Endodermal cell (in vitro differentiated cells): ENCODE data around the gene GJB2. TPM values are rescaled to one million over a fixed set of nuclear protein-coding genes. Genes with fewer than 3 reads are reported as not detected.
A peak's percentile ranks its signal among the peaks of the same experiment; 100 is the strongest.

Source experiments
- DNase-seq: peaks from one replicate; pipeline ENCODE4 v3.0.0-alpha.2; 2017
- H3K27ac ChIP-seq: 2 replicates; pipeline ENCODE4 v1.5.1; 2013; ENCODE audit warnings: mild to moderate bottlenecking, low read depth, low read length, moderate library complexity
- H3K27me3 ChIP-seq: 2 replicates; pipeline ENCODE4 v1.6.1; 2013; ENCODE audit warnings: mild to moderate bottlenecking, low read length, moderate library complexity; ENCODE audit not compliant: insufficient read depth, control insufficient read depth, poor library complexity, severe bottlenecking
- H3K36me3 ChIP-seq: 2 replicates; pipeline ENCODE4 v1.7.0; 2013; ENCODE audit warnings: mild to moderate bottlenecking, low read length, moderate library complexity; ENCODE audit not compliant: control insufficient read depth, insufficient read depth
- H3K4me1 ChIP-seq: one replicate; pipeline ENCODE4 v1.7.0; 2013; ENCODE audit warnings: low read length; ENCODE audit not compliant: control insufficient read depth, insufficient read depth
- H3K4me3 ChIP-seq: 2 replicates; pipeline ENCODE4 v1.5.1; 2013; ENCODE audit warnings: mild to moderate bottlenecking, low read length, moderate library complexity
- H3K9ac ChIP-seq: 2 replicates; pipeline ENCODE4 v1.6.1; 2013; ENCODE audit warnings: mild to moderate bottlenecking, low read length, moderate library complexity; ENCODE audit not compliant: poor library complexity, severe bottlenecking; ENCODE audit errors: extremely low read depth
- H3K9me3 ChIP-seq: 2 replicates; pipeline ENCODE4 v1.6.1; 2013; ENCODE audit warnings: mild to moderate bottlenecking, low read length, moderate library complexity; ENCODE audit not compliant: control insufficient read depth
- H3K27ac Mint-ChIP-seq: 2 replicates; pipeline ENCODE4 v1.8.0; 2020; ENCODE audit warnings: mixed read lengths
- H3K27me3 Mint-ChIP-seq: 2 replicates; pipeline ENCODE4 v1.8.0; 2021; ENCODE audit warnings: mild to moderate bottlenecking, mixed read lengths; ENCODE audit not compliant: insufficient read depth
- H3K36me3 Mint-ChIP-seq: 2 replicates; pipeline ENCODE4 v1.8.0; 2020; ENCODE audit warnings: low read depth, mixed read lengths
- H3K4me1 Mint-ChIP-seq: 2 replicates; pipeline ENCODE4 v1.8.0; 2020; ENCODE audit warnings: mixed read lengths
- H3K4me3 Mint-ChIP-seq: 2 replicates; pipeline ENCODE4 v1.8.0; 2020; ENCODE audit warnings: mild to moderate bottlenecking, moderate library complexity, mixed read lengths
- H3K9me3 Mint-ChIP-seq: 2 replicates; pipeline ENCODE4 v1.8.0; 2020; ENCODE audit warnings: mild to moderate bottlenecking, mixed read lengths
- WGBS, 2 experiments: methylation state at CpG; one replicate each; pipeline versions ENCODE4 v1.1.5 to v1.1.7; 2013; ENCODE audit warnings: missing lambda C conversion rate in 2 of 2, mixed read lengths in 1 of 2; ENCODE audit not compliant: insufficient coverage in 1 of 2, insufficient read length in 1 of 2; 5-methylcytosine and 5-hydroxymethylcytosine counted together
- total RNA-seq, 2 donors: library from RNA; stranded (reverse); fragmentation: NEBNext Ultra II Directional in 1 of 2; extraction: Animal tissue kit (Norgen Biotek cat#: 25700) in 1 of 2; gene quantifications; 2 replicates in 1 of 2; 3 replicates in 1 of 2; pipeline ENCODE4 v1.2.1, GENCODE V29; 2021
- TF ChIP-seq, protein P1 (sequence below): fragments of 200-600 bp; sonication (generic); conservative IDR thresholded peaks from 2 replicates; pipeline ENCODE4 v1.5.0; 2021; ENCODE audit warnings: antibody characterized with exemption, mild to moderate bottlenecking

Gene GJB2
- total RNA-seq, 2 donors from 2014 or later: 0.26 to 0.82 TPM

DNA sequence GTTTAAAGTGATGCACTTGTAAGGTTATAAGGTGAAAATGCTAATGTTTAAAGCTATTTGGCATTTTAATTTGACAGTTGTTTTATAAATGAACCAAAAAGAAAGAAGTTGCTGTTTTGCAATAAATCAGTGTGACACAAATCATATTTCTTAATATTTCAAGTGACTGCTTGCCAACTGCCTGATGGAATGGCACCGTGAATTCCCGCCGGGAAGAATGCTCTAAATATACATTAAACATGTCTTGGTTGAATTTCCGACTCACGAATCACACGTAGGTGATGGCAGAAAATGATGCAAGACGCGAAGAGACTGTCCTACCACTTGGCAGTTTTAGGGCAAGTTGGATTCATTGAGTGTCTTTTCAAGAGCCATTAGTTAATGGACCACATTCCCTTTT lies 3.1 kb upstream of the GJB2 start:
- peaks cover 65% of the 10 kb centered on the region for H3K27me3 ChIP-seq
- H3K4me1 Mint-ChIP-seq: peaks cover 19% of the 10 kb centered on the region
- TF ChIP-seq, protein P1, sequence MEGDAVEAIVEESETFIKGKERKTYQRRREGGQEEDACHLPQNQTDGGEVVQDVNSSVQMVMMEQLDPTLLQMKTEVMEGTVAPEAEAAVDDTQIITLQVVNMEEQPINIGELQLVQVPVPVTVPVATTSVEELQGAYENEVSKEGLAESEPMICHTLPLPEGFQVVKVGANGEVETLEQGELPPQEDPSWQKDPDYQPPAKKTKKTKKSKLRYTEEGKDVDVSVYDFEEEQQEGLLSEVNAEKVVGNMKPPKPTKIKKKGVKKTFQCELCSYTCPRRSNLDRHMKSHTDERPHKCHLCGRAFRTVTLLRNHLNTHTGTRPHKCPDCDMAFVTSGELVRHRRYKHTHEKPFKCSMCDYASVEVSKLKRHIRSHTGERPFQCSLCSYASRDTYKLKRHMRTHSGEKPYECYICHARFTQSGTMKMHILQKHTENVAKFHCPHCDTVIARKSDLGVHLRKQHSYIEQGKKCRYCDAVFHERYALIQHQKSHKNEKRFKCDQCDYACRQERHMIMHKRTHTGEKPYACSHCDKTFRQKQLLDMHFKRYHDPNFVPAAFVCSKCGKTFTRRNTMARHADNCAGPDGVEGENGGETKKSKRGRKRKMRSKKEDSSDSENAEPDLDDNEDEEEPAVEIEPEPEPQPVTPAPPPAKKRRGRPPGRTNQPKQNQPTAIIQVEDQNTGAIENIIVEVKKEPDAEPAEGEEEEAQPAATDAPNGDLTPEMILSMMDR: no peak

DNA sequence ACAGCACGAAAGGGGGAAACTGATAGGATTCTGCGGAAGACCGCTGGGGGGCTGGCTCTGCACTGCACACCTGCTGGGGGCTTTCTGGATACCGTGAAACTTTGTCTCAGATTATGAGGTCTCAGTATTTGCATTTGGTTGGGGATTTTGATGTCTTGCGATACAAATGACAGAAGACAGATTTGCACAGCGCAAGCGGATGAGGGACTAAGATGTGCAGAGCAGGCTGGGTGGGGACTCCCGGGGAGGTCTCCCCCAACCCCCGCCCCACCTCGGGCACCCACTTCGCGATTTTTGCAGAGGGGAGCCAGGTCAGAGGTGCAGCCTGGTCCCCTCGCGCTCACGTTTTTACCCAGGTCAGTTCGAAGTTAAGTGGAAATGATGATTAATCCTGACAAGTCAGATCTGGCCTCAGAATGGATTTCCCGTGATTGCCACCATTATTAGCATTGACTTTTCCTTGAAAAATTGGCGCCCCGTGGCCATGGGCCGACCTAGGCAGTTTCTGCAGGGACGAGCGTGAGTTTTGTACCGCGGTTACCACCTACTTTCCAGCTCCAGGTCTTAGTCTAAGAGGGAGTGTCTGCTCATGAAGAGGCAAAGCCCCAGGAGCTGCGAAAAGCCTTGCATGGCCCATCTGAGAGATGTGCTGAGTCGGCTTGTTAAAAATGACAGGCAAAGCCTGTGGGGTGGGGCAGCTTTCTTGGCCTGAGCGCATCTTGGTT lies 1.3 kb upstream of the GJB2 start:
- DNase-seq: peak; percentile 62
- 16 to 17% methylated on average over 17 to 27 of the region's 27 CpGs for WGBS, 2 experiments
- Histone ChIP-seq H3K27me3 (peaks cover 82% of the 10 kb centered on the region), H3K27ac (no peak overlapping the region), H3K4me3 (peak overlapping the region; percentile 76), H3K9ac (no peak overlapping the region), H3K9me3 (no peaks in the 10 kb centered on the region), H3K4me1 (peaks cover 8% of the 10 kb centered on the region), H3K36me3 (no peaks in the 10 kb centered on the region)
- H3K27me3 Mint-ChIP-seq: peaks cover 82% of the 10 kb centered on the region
- H3K4me1 Mint-ChIP-seq: peaks cover 19% of the 10 kb centered on the region
- H3K36me3 Mint-ChIP-seq: no peaks in the 10 kb centered on the region
- H3K27ac Mint-ChIP-seq: no peak overlapping the region
- H3K4me3 Mint-ChIP-seq: peak overlapping the region; percentile 49
- no peaks in the 10 kb centered on the region for H3K9me3 Mint-ChIP-seq
- TF ChIP-seq, protein P1: no peak

More for the DNA sequence above, 3.1 kb upstream of the GJB2 start:
- Histone ChIP-seq H3K4me1 (peaks cover 8% of the 10 kb centered on the region), H3K36me3 (no peaks in the 10 kb centered on the region), H3K9me3 (no peaks in the 10 kb centered on the region), H3K27ac (no peak overlapping the region), H3K9ac (no peak overlapping the region), H3K4me3 (no peak overlapping the region)
- DNase-seq: no peak
- H3K9me3 Mint-ChIP-seq: peaks cover 5% of the 10 kb centered on the region
- 85 to 88% methylated on average over 6 to 8 of the region's 8 CpGs for WGBS, 2 experiments
- no peak overlapping the region for H3K4me3 Mint-ChIP-seq
- H3K36me3 Mint-ChIP-seq: no peaks in the 10 kb centered on the region
- no peak overlapping the region for H3K27ac Mint-ChIP-seq
- H3K27me3 Mint-ChIP-seq: peaks cover 65% of the 10 kb centered on the region

DNA sequence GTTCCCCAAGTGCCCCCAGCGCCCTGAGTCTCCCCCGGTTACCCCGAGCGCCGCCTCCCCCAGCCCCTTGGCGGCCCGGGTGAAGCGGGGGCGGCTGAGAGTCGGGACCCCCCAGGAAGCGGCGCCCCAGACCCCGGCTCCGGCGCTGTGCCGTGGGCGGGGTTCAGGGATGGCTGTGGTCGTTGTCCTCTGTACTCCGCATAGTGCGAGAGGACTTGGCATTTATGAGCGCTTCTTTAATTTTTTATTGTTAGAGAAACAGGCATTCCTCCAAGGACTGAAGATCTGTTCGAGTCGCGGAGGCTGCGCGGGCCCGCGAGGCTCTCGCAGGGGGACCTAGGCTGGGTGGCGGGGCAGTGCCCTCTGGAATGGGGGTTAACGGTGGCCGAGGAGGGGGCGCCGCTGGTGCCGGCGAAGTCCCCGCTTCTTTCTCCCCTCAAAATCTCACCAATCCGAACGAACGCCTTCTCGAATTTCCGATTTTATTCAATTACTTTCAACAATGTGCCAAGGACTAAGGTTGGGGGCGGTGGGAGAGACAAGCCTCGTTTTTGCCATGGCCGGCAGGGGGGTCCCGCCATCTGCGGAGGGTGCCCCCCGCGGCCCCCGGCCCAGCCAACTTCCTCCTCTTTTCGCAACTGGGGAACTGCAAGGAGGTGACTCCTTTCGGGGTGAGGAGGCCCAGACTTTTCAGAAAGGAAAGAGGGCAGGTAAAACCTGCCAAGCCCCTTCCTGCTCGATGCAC lies 596 bp upstream of the GJB2 start:
- H3K9me3 Mint-ChIP-seq: no peaks in the 10 kb centered on the region
- 1 to 3% methylated on average over 10 to 53 of the region's 53 CpGs for WGBS, 2 experiments
- TF ChIP-seq, protein P1: peak; percentile 17
- peaks cover 89% of the 10 kb centered on the region for H3K27me3 Mint-ChIP-seq
- Histone ChIP-seq H3K4me3 (peak overlapping the region; percentile 76), H3K9me3 (no peaks in the 10 kb centered on the region), H3K27me3 (peaks cover 89% of the 10 kb centered on the region), H3K36me3 (no peaks in the 10 kb centered on the region), H3K27ac (no peak overlapping the region), H3K9ac (no peak overlapping the region), H3K4me1 (peaks cover 8% of the 10 kb centered on the region)
- peak overlapping the region; percentile 49 for H3K4me3 Mint-ChIP-seq
- H3K27ac Mint-ChIP-seq: no peak overlapping the region
- H3K4me1 Mint-ChIP-seq: peaks cover 19% of the 10 kb centered on the region
- no peaks in the 10 kb centered on the region for H3K36me3 Mint-ChIP-seq
- peak; percentile 56 for DNase-seq
